A549 (cell line): ENCODE data around the gene DEDD2. TPM values are rescaled to one million over a fixed set of nuclear protein-coding genes. Genes with fewer than 3 reads are reported as not detected.

Source experiments
- ATAC-seq, 2 experiments: fragments of 200-7000 bp in 1 of 2; fragments of >200 bp in 1 of 2; cut with Nextera tagmentation in 1 of 2; cut with Tn5 transposase in 1 of 2; 3 replicates each; pipeline versions ENCODE4 v1.8.0 to v1.9.1; 2018 to 2020; ENCODE audit warnings: mild to moderate bottlenecking in 1 of 2, moderate library complexity in 1 of 2
- CTCF ChIA-PET: fragments of 300-600 bp; sonication (Branson Sonifier 250); formaldehyde crosslinking; extraction: SDS; loops from one replicate; lab custom pipeline; 2021; ENCODE audit warnings: antibody characterized with exemption, inconsistent platforms; lab: Yijun Ruan, JAX
- POLR2A ChIA-PET: fragments of 350-600 bp; formaldehyde crosslinking; extraction: SDS; loops from one replicate; lab custom pipeline; 2021; ENCODE audit warnings: antibody characterized with exemption, inconsistent platforms; lab: Yijun Ruan, JAX
- DNase-seq, 2 experiments: peaks; one replicate each; pipeline versions ENCODE4 v3.0.0 to v3.0.0-alpha.2; 2011 to 2016; ENCODE audit warnings: low read depth in 1 of 2, low spot score in 1 of 2
- FAIRE-seq: peaks from 2 replicates; lab custom pipeline; 2011; peaks lifted over from hg19 to GRCh38; lab: Jason Lieb, UNC
- H3K27ac ChIP-seq, 2 experiments: fragments of >200 bp; sonication (Bioruptor Twin); formaldehyde crosslinking; 3 replicates each; pipeline ENCODE4 v1.5.1; 2016 to 2017
- H3K4me1 ChIP-seq: fragments of >200 bp; sonication (Bioruptor Twin); formaldehyde crosslinking; 3 replicates; pipeline ENCODE4 v1.6.1; 2016
- H3K4me2 ChIP-seq: fragments of >200 bp; sonication (Bioruptor Twin); formaldehyde crosslinking; 3 replicates; pipeline ENCODE4 v1.6.1; 2016
- H3K4me3 ChIP-seq: fragments of >200 bp; sonication (Bioruptor Twin); formaldehyde crosslinking; 3 replicates; pipeline ENCODE4 v1.5.1; 2016
- H3K9me3 ChIP-seq: fragments of >200 bp; sonication (Bioruptor Twin); formaldehyde crosslinking; 3 replicates; pipeline ENCODE4 v1.6.1; 2016
- CEBPB ChIP-seq, 2 experiments: fragments of >200 bp in 1 of 2; sonication (Bioruptor Twin) in 1 of 2; formaldehyde crosslinking in 1 of 2; IDR thresholded peaks; 2 replicates each; pipeline ENCODE4 v1.6.1; 2012 to 2016
- HDAC2 ChIP-seq: fragments of 200-600 bp; sonication (generic); IDR thresholded peaks from 2 replicates; pipeline ENCODE4 v1.6.1; 2016
- HES2 ChIP-seq: fragments of >200 bp; sonication (Bioruptor Twin); formaldehyde crosslinking; IDR thresholded peaks from 2 replicates; pipeline ENCODE4 v1.6.1; 2016
- HEYL ChIP-seq: fragments of 250-450 bp; sonication (Bioruptor Pico); IDR thresholded peaks from 2 replicates; pipeline ENCODE4 v1.8.0; 2021; ENCODE audit warnings: mild to moderate bottlenecking, moderate library complexity
- HMGXB4 ChIP-seq: fragments of 250-450 bp; sonication (Bioruptor Pico); IDR thresholded peaks from 2 replicates; pipeline ENCODE4 v1.5.0; 2021; ENCODE audit warnings: mild to moderate bottlenecking, moderate library complexity, borderline replicate concordance
- HOXA7 ChIP-seq: fragments of 250-450 bp; sonication (Bioruptor Pico); IDR thresholded peaks from 2 replicates; pipeline ENCODE4 v1.5.0; 2020; ENCODE audit warnings: mild to moderate bottlenecking, moderate library complexity
- JUNB ChIP-seq: fragments of >200 bp; sonication (Bioruptor Twin); formaldehyde crosslinking; IDR thresholded peaks from 2 replicates; pipeline ENCODE4 v1.6.1; 2016
- KDM5A ChIP-seq: fragments of 200-600 bp; sonication (generic); IDR thresholded peaks from 2 replicates; pipeline ENCODE4 v1.6.1; 2016; ENCODE audit warnings: antibody characterized with exemption, mild to moderate bottlenecking
- MAX ChIP-seq: IDR thresholded peaks from 2 replicates; pipeline ENCODE4 v1.6.1; 2012
- NFE2L2 ChIP-seq: fragments of 150-350 bp; conservative IDR thresholded peaks from 2 replicates; pipeline ENCODE4 v1.6.1; 2014; ENCODE audit warnings: low read length
- NR3C1 ChIP-seq: fragments of >200 bp; sonication (Bioruptor Twin); formaldehyde crosslinking; IDR thresholded peaks from 3 replicates; pipeline ENCODE4 v1.6.1; 2017
- PBX3 ChIP-seq: IDR thresholded peaks from 2 replicates; pipeline ENCODE4 v1.6.1; 2012
- PHF8 ChIP-seq: fragments of 200-600 bp; sonication (generic); IDR thresholded peaks from 2 replicates; pipeline ENCODE4 v1.6.1; 2016; ENCODE audit warnings: low read depth, mild to moderate bottlenecking, antibody characterized with exemption, moderate library complexity, borderline replicate concordance
- POLR2A ChIP-seq: IDR thresholded peaks from 2 replicates; pipeline ENCODE4 v1.6.1; 2012; ENCODE audit warnings: mild to moderate bottlenecking, low read length
- RAD21 ChIP-seq, 2 experiments: fragments of >200 bp in 1 of 2; sonication (Bioruptor Twin) in 1 of 2; formaldehyde crosslinking in 1 of 2; IDR thresholded peaks in 1 of 2; conservative IDR thresholded peaks in 1 of 2; 2 replicates in 1 of 2; 3 replicates in 1 of 2; pipeline ENCODE4 v1.6.1; 2012 to 2018; ENCODE audit warnings: inconsistent platforms in 1 of 2
- RNF2 ChIP-seq: fragments of 200-600 bp; sonication (generic); IDR thresholded peaks from 2 replicates; pipeline ENCODE4 v1.6.1; 2016; ENCODE audit warnings: low read depth, mild to moderate bottlenecking, antibody characterized with exemption, moderate library complexity, borderline replicate concordance
- SMC3 ChIP-seq: fragments of >200 bp; sonication (Bioruptor Twin); formaldehyde crosslinking; IDR thresholded peaks from 3 replicates; pipeline ENCODE4 v1.6.1; 2018; ENCODE audit warnings: inconsistent platforms
- SREBF2 ChIP-seq: fragments of 450-650 bp; IDR thresholded peaks from 2 replicates; pipeline ENCODE4 v1.6.1; 2014; ENCODE audit warnings: mild to moderate bottlenecking, moderate library complexity
- WGBS: methylation state at CpG from one replicate; pipeline ENCODE4 v1.1.6; 2017; ENCODE audit errors: missing lambda C conversion rate; 5-methylcytosine and 5-hydroxymethylcytosine counted together
- polyA plus RNA-seq, 4 experiments: library from polyadenylated mRNA; depleted of rRNA in 3 of 4; stranded (reverse); fragments of >200 nt; fragmentation: RNase III in 1 of 4; extraction: RNeasy Plus Mini Kit Qiagen cat#74134 plus additional on column Dnase treatment in 1 of 4; gene quantifications; 2 replicates in 3 of 4; 3 replicates in 1 of 4; pipeline ENCODE4 v1.2.3, GENCODE V29; 2011 to 2017

The DEDD2 gene
- polyA plus RNA-seq, 2 of the 4 experiments (the other 2 are of a cell fraction): 30.8 to 54.1 TPM

GRCh38 chr19:42200116-42200715 is 17.3 kb downstream of the DEDD2 start:
- H3K4me3 ChIP-seq: no peak overlapping the region
- ATAC-seq (no peak), FAIRE-seq (peak; percentile 43), DNase-seq (no peak)
- WGBS: 79% methylated on average over 5 of the region's 5 CpGs
- H3K27ac ChIP-seq: 0 out of 6 replicates have a peak overlapping the region, but pooled peaks of 1 of the 2 experiments have one; percentile 9
- TF ChIP-seq PHF8 (no peak), PBX3 (no peak), CEBPB (IDR thresholded peaks at IDR 0.05) (no peak), SMC3 (no peak), HEYL (CRISPR knock-in tag) (no peak), NFE2L2 (no peak), POLR2A (no peak), RAD21 (conservative IDR thresholded peaks at IDR 0.05 in 1 of 2, IDR thresholded peaks at IDR 0.05 in 1 of 2) (no peak), MAX (no peak), RNF2 (no peak), HES2 (no peak)
- ChIA-PET CTCF (interaction anchor here (0.7 to 13.0 kb wide), 7 partner anchors 15 to 220 kb away, joined by 3 to 136 read pairs (median 13); partner anchors contain the start of gene POU2F2), POLR2A (no interaction called here)
- no peaks in the 10 kb centered on the region for H3K9me3 ChIP-seq
- H3K4me2 ChIP-seq: no peak overlapping the region
- H3K4me1 ChIP-seq: no peaks in the 10 kb centered on the region

GRCh38 chr19:42199440-42200115 is 17.9 kb downstream of the DEDD2 start:
- ChIA-PET CTCF (interaction anchor here (0.6 to 13.0 kb wide), 6 partner anchors 16 to 123 kb away, joined by 3 to 136 read pairs (median 11); partner anchors contain the start of gene POU2F2), POLR2A (no interaction called here)
- no peaks in the 10 kb centered on the region for H3K9me3 ChIP-seq
- H3K4me2 ChIP-seq: no peak overlapping the region
- 94% methylated on average over 32 of the region's 32 CpGs for WGBS
- H3K4me3 ChIP-seq: no peak overlapping the region
- peak in 1 of 2 experiments; percentile 35; a peak in 3 of 6 replicates for ATAC-seq
- peak overlapping the region in 1 of 2 experiments; percentile 9; a peak in 1 of 6 replicates for H3K27ac ChIP-seq
- no peaks in the 10 kb centered on the region for H3K4me1 ChIP-seq
- no peak for FAIRE-seq
- TF ChIP-seq HDAC2 (no peak), HOXA7 (CRISPR knock-in tag) (no peak), JUNB (no peak), HMGXB4 (CRISPR knock-in tag) (no peak), SREBF2 (no peak), NR3C1 (no peak), KDM5A (no peak)
- TF ChIP-seq, all 56 proteins: peak for 0
- no peak for DNase-seq
